Ectodermal cell (in vitro differentiated cells): Measurements from ENCODE around the gene CEP20.
A peak's percentile ranks its signal among the peaks of the same experiment; 100 is the strongest.

ENCODE experiments used
- H3K27ac ChIP-seq: 2 replicates; pipeline ENCODE4 v1.7.0; 2013; ENCODE audit warnings: mild to moderate bottlenecking, low read depth, low read length; ENCODE audit not compliant: insufficient read depth, poor library complexity, severe bottlenecking
- H3K27me3 ChIP-seq: 2 replicates; pipeline ENCODE4 v1.7.0; 2013; ENCODE audit warnings: mild to moderate bottlenecking, low read length; ENCODE audit not compliant: insufficient read depth, control insufficient read depth, poor library complexity, severe bottlenecking
- H3K36me3 ChIP-seq: one replicate; pipeline ENCODE4 v1.7.0; 2013; ENCODE audit warnings: low read length; ENCODE audit not compliant: control insufficient read depth, insufficient read depth
- H3K4me1 ChIP-seq: one replicate; pipeline ENCODE4 v1.7.0; 2013; ENCODE audit warnings: low read length; ENCODE audit not compliant: control insufficient read depth, insufficient read depth
- H3K4me3 ChIP-seq: 2 replicates; pipeline ENCODE4 v1.7.0; 2013; ENCODE audit warnings: low read depth, low read length, control low read depth; ENCODE audit not compliant: insufficient read depth
- H3K9me3 ChIP-seq: 2 replicates; pipeline ENCODE4 v1.7.0; 2013; ENCODE audit warnings: mild to moderate bottlenecking, low read length, moderate library complexity; ENCODE audit not compliant: control insufficient read depth
- WGBS, 2 experiments: methylation state at CpG; one replicate each; pipeline ENCODE4 v1.1.7; 2013; ENCODE audit warnings: missing lambda C conversion rate in 2 of 2; 5-methylcytosine and 5-hydroxymethylcytosine counted together

CEP20 gene

GRCh38 chr16:15898654-15899053 lies 10.3 kb upstream of the CEP20 start:
- H3K36me3 ChIP-seq, result no peaks in the 10 kb centered on the region
- H3K4me1 ChIP-seq, result no peaks in the 10 kb centered on the region
- no peak overlapping the region for H3K4me3 ChIP-seq
- H3K27me3 ChIP-seq, result no peaks in the 10 kb centered on the region
- no peaks in the 10 kb centered on the region for H3K9me3 ChIP-seq
- no peak overlapping the region for H3K27ac ChIP-seq
- WGBS, 2 experiments, result 89 to 92% methylated on average over 6 of the region's 6 CpGs

- H3K36me3 ChIP-seq, result no peaks in the 10 kb centered on the region
These were observed 9.4 kb upstream of the CEP20 start for GRCh38 chr16:15897834-15898254.

GRCh38 chr16:15897121-15897780 lies 8.8 kb upstream of the CEP20 start:
- Histone ChIP-seq H3K27me3 (no peaks in the 10 kb centered on the region), H3K9me3 (no peaks in the 10 kb centered on the region), H3K27ac (no peak overlapping the region), H3K4me3 (no peak overlapping the region), H3K36me3 (no peaks in the 10 kb centered on the region), H3K4me1 (no peaks in the 10 kb centered on the region)
- WGBS, 2 experiments, result 93 to 94% methylated on average over 8 of the region's 8 CpGs

More at GRCh38 chr16:15897834-15898254, 9.4 kb upstream of the CEP20 start:
- WGBS, 2 experiments, result 72 to 77% methylated on average over 5 of the region's 5 CpGs
- Histone ChIP-seq H3K27me3 (no peaks in the 10 kb centered on the region), H3K27ac (no peak overlapping the region), H3K4me1 (no peaks in the 10 kb centered on the region), H3K4me3 (no peak overlapping the region), H3K9me3 (no peaks in the 10 kb centered on the region)

GRCh38 chr16:15894571-15895374 lies 6.4 kb upstream of the CEP20 start:
- no peaks in the 10 kb centered on the region for H3K9me3 ChIP-seq
- no peak overlapping the region for H3K27ac ChIP-seq
- 93 to 95% methylated on average over 7 of the region's 7 CpGs for WGBS, 2 experiments
- no peaks in the 10 kb centered on the region for H3K36me3 ChIP-seq
- no peak overlapping the region for H3K4me3 ChIP-seq
- H3K27me3 ChIP-seq, result no peaks in the 10 kb centered on the region
- H3K4me1 ChIP-seq, result no peaks in the 10 kb centered on the region

GRCh38 chr16:15891508-15891907 lies 3.1 kb upstream of the CEP20 start:
- Histone ChIP-seq H3K36me3 (no peaks in the 10 kb centered on the region), H3K9me3 (no peaks in the 10 kb centered on the region), H3K27ac (no peak overlapping the region), H3K4me3 (no peak overlapping the region), H3K4me1 (peaks cover 7% of the 10 kb centered on the region), H3K27me3 (no peaks in the 10 kb centered on the region)
- 70 to 77% methylated on average over 3 of the region's 3 CpGs for WGBS, 2 experiments

GRCh38 chr16:15887283-15887682 lies 1.1 kb downstream of the CEP20 start:
- Histone ChIP-seq H3K4me3 (peak overlapping the region; percentile 73), H3K36me3 (peaks cover 2% of the 10 kb centered on the region), H3K27ac (no peak overlapping the region), H3K9me3 (no peaks in the 10 kb centered on the region), H3K4me1 (peaks cover 7% of the 10 kb centered on the region), H3K27me3 (no peaks in the 10 kb centered on the region)
- WGBS, 2 experiments, result 89 to 95% methylated on average over 4 of the region's 4 CpGs

GRCh38 chr16:15886078-15886477 lies 2.3 kb downstream of the CEP20 start:
- H3K9me3 ChIP-seq, result no peaks in the 10 kb centered on the region
- WGBS, 2 experiments, result 43 to 56% methylated on average over 1 of the region's 1 CpG
- H3K4me1 ChIP-seq, result peaks cover 7% of the 10 kb centered on the region

GRCh38 chr16:15885560-15886001 lies 2.8 kb downstream of the CEP20 start:
- Histone ChIP-seq H3K4me1 (peaks cover 7% of the 10 kb centered on the region), H3K9me3 (no peaks in the 10 kb centered on the region), H3K4me3 (no peak overlapping the region), H3K27me3 (no peaks in the 10 kb centered on the region), H3K27ac (no peak overlapping the region), H3K36me3 (peaks cover 6% of the 10 kb centered on the region)
- WGBS, 2 experiments, result 93 to 98% methylated on average over 5 of the region's 5 CpGs

More at GRCh38 chr16:15886078-15886477, 2.3 kb downstream of the CEP20 start:
- Histone ChIP-seq H3K4me3 (no peak overlapping the region), H3K27ac (no peak overlapping the region), H3K27me3 (no peaks in the 10 kb centered on the region), H3K36me3 (peaks cover 6% of the 10 kb centered on the region)

GRCh38 chr16:15882563-15882962 lies 5.8 kb downstream of the CEP20 start:
- Histone ChIP-seq H3K4me1 (peaks cover 6% of the 10 kb centered on the region), H3K4me3 (no peak overlapping the region), H3K27me3 (no peaks in the 10 kb centered on the region), H3K9me3 (no peaks in the 10 kb centered on the region), H3K27ac (no peak overlapping the region), H3K36me3 (peaks cover 6% of the 10 kb centered on the region)
- 74 to 81% methylated on average over 3 of the region's 3 CpGs for WGBS, 2 experiments

GRCh38 chr16:15881794-15882379 lies 6.5 kb downstream of the CEP20 start:
- no peaks in the 10 kb centered on the region for H3K27me3 ChIP-seq
- 90 to 91% methylated on average over 13 of the region's 13 CpGs for WGBS, 2 experiments
- H3K4me3 ChIP-seq, result no peak overlapping the region
- H3K27ac ChIP-seq, result no peak overlapping the region
- H3K36me3 ChIP-seq, result peaks cover 6% of the 10 kb centered on the region
- no peaks in the 10 kb centered on the region for H3K4me1 ChIP-seq
- H3K9me3 ChIP-seq, result no peaks in the 10 kb centered on the region
